HepG2 (cell line): ENCODE data around the gene HEPACAM. TPM values are rescaled to one million over a fixed set of nuclear protein-coding genes. Genes with fewer than 3 reads are reported as not detected.

Experiments used
- ATAC-seq: fragments of 200-7000 bp; cut with Tn5 transposase; 3 replicates; pipeline ENCODE4 v1.9.1; 2020; ENCODE audit warnings: mild to moderate bottlenecking, moderate library complexity
- BruUV-seq: library from RNA; stranded (reverse); fragments of 400-500 nt; replicated peaks from 2 replicates; lab custom pipeline; 2021; lab: Mats Ljungman, UMichigan
- CTCF ChIA-PET: fragments of 300-600 bp; formaldehyde crosslinking; extraction: SDS; loops from one replicate; lab custom pipeline; 2021; ENCODE audit warnings: low total read pairs, inconsistent platforms, low intra/inter-chr PET ratio; lab: Yijun Ruan, JAX
- POLR2A ChIA-PET: fragments of 350-600 bp; sonication (Branson Sonifier 250); formaldehyde crosslinking; loops from one replicate; lab custom pipeline; 2020; ENCODE audit warnings: antibody characterized with exemption, inconsistent platforms; lab: Yijun Ruan, JAX
- DNase-seq: peaks from one replicate; pipeline ENCODE4 v3.0.0-alpha.2; 2015; ENCODE audit warnings: low spot score
- FAIRE-seq: peaks from 3 replicates; lab custom pipeline; 2011; peaks lifted over from hg19 to GRCh38; lab: Jason Lieb, UNC
- H2AFZ ChIP-seq: one replicate; pipeline ENCODE4 v1.6.1; 2011; ENCODE audit warnings: low read length, inconsistent platforms
- H3K27ac ChIP-seq: fragments of 300-600 bp; 3 replicates; pipeline ENCODE4 v1.8.0; 2011; ENCODE audit warnings: mixed run types, mild to moderate bottlenecking, mixed read lengths, low read length, inconsistent platforms; ENCODE audit not compliant: insufficient read depth; ENCODE audit errors: extremely low read length
- H3K27me3 ChIP-seq, 2 experiments: fragments of 200-600 bp in 1 of 2; 2 replicates in 1 of 2; 3 replicates in 1 of 2; pipeline versions ENCODE4 v1.6.0 to v1.8.0; 2011; ENCODE audit warnings: low read length in 2 of 2, mild to moderate bottlenecking in 2 of 2, moderate library complexity in 2 of 2, inconsistent platforms in 1 of 2; ENCODE audit not compliant: insufficient read depth in 2 of 2, control insufficient read depth in 1 of 2
- H3K36me3 ChIP-seq, 2 experiments: fragments of 200-600 bp in 1 of 2; replicated peaks in 1 of 2; 2 replicates in 1 of 2; 3 replicates in 1 of 2; pipeline versions ENCODE4 v1.5.1 to v1.8.0; 2011; ENCODE audit warnings: low read length in 2 of 2, inconsistent platforms in 1 of 2; ENCODE audit not compliant: insufficient read depth in 2 of 2, control insufficient read depth in 1 of 2
- H3K4me1 ChIP-seq: 2 replicates; pipeline ENCODE4 v1.5.1; 2012; ENCODE audit warnings: low read length, inconsistent platforms; ENCODE audit not compliant: insufficient read depth
- H3K4me2 ChIP-seq: 2 replicates; pipeline ENCODE4 v1.6.0; 2011; ENCODE audit warnings: low read depth, low read length, inconsistent platforms
- H3K4me3 ChIP-seq, 3 experiments: fragments of 200-600 bp in 1 of 3; sonication (generic), shearing (Covaris generic) in 1 of 3; replicated peaks in 1 of 3; 2 replicates each; pipeline ENCODE4 v1.5.1; 2011 to 2016; ENCODE audit warnings: low read length in 3 of 3, inconsistent platforms in 2 of 3, low read depth in 2 of 3, mild to moderate bottlenecking in 2 of 3, control low read depth in 1 of 3, mixed read lengths in 1 of 3; ENCODE audit not compliant: insufficient read depth in 1 of 3
- H3K79me2 ChIP-seq: one replicate; pipeline ENCODE4 v1.6.1; 2011; ENCODE audit warnings: low read length, inconsistent platforms; ENCODE audit not compliant: insufficient read depth
- H3K9ac ChIP-seq: 2 replicates; pipeline ENCODE4 v1.6.0; 2011; ENCODE audit warnings: mild to moderate bottlenecking, low read depth, low read length, inconsistent platforms; ENCODE audit not compliant: insufficient read depth
- H3K9me3 ChIP-seq: 2 replicates; pipeline ENCODE4 v1.5.1; 2012; ENCODE audit warnings: mild to moderate bottlenecking, low read length
- H4K20me1 ChIP-seq: 2 replicates; pipeline ENCODE4 v1.6.0; 2011; ENCODE audit warnings: inconsistent platforms, mild to moderate bottlenecking, low read length, moderate library complexity; ENCODE audit not compliant: insufficient read depth
- CBFB ChIP-seq: sonication (generic); formaldehyde crosslinking; IDR thresholded peaks from 2 replicates; pipeline ENCODE4 v1.4.0; 2020; ENCODE audit warnings: missing genetic modification reagents
- CC2D1A ChIP-seq: sonication (generic); formaldehyde crosslinking; IDR thresholded peaks from 2 replicates; pipeline ENCODE4 v1.8.1; 2023; ENCODE audit warnings: mild to moderate bottlenecking, missing genetic modification reagents
- KLF9 ChIP-seq: IDR thresholded peaks from 2 replicates; pipeline ENCODE4 v1.6.1; 2016; ENCODE audit warnings: low read depth
- POLR2AphosphoS5 ChIP-seq: IDR thresholded peaks from 2 replicates; pipeline ENCODE4 v1.6.1; 2012; ENCODE audit warnings: low read depth, low read length
- SIN3B ChIP-seq: fragments of 150-350 bp; IDR thresholded peaks from 2 replicates; pipeline ENCODE4 v1.6.1; 2014; ENCODE audit warnings: low read length
- SIX4 ChIP-seq: sonication (generic); formaldehyde crosslinking; IDR thresholded peaks from 2 replicates; pipeline ENCODE4 v1.4.0; 2020; ENCODE audit warnings: missing genetic modification reagents
- SMAD1 ChIP-seq: sonication (generic); formaldehyde crosslinking; IDR thresholded peaks from 2 replicates; pipeline ENCODE4 v1.4.0; 2020; ENCODE audit warnings: missing genetic modification reagents, low read depth, mild to moderate bottlenecking, borderline replicate concordance
- ZNF496 ChIP-seq: sonication (generic); formaldehyde crosslinking; IDR thresholded peaks from 2 replicates; pipeline ENCODE4 v1.8.1; 2023; ENCODE audit warnings: mild to moderate bottlenecking, moderate library complexity, missing genetic modification reagents; ENCODE audit not compliant: insufficient replicate concordance
- ZNF557 ChIP-seq: sonication (generic); formaldehyde crosslinking; IDR thresholded peaks from 2 replicates; pipeline ENCODE4 v1.4.0; 2020; ENCODE audit warnings: missing genetic modification reagents
- ZNF558 ChIP-seq: sonication (generic); formaldehyde crosslinking; IDR thresholded peaks from 2 replicates; pipeline ENCODE4 v1.9.0; 2022; ENCODE audit warnings: mild to moderate bottlenecking, missing genetic modification reagents, borderline replicate concordance
- whole genome bisulfite sequencing: methylation state at CpG from one replicate; pipeline ENCODE4 v1.1.6; 2017; ENCODE audit warnings: low lambda C conversion rate; 5-methylcytosine and 5-hydroxymethylcytosine counted together
- in situ Hi-C: cut with HindIII; loops from 2 replicates; pipeline ENCODE4 v1.10.0; 2017; ENCODE audit warnings: low pct_unique_long_range_greater_than_20kb; ENCODE audit not compliant: extremely low pct_ligation_motif_present
- intact Hi-C: fragments of 100-400 bp; cut with micrococcal nuclease; formaldehyde crosslinking; loops from one replicate; pipeline ENCODE4 v1.10.0; 2022; ENCODE audit not compliant: unreplicated experiment
- polyA plus RNA-seq, 8 experiments: library from polyadenylated mRNA; depleted of rRNA in 3 of 8; stranded (reverse) in 7 of 8; unstranded in 1 of 8; fragments of >200 nt; fragmentation: Illumina TruSeq in 4 of 8; extraction: Trizol in 4 of 8; gene quantifications; 2 replicates each; pipeline versions ENCODE4 v1.2.1 to v1.2.3, GENCODE V29; 2011 to 2016; ENCODE audit warnings: low read depth in 4 of 8, missing spikeins in 1 of 8, mixed read lengths in 1 of 8; ENCODE audit not compliant: insufficient read depth in 1 of 8
- total RNA-seq, 5 experiments: library from RNA; depleted of rRNA; stranded (reverse); fragments of >200 nt; fragmentation: Illumina TruSeq; extraction: Trizol; gene quantifications; 2 replicates each; pipeline ENCODE4 v1.2.3, GENCODE V29; 2016; ENCODE audit warnings: low read depth in 1 of 5
- TF ChIP-seq, protein P1 (sequence below): sonication (generic); formaldehyde crosslinking; IDR thresholded peaks from 2 replicates; pipeline ENCODE4 v1.8.1; 2023; ENCODE audit warnings: mild to moderate bottlenecking, inconsistent platforms, moderate library complexity, missing genetic modification reagents, borderline replicate concordance
- TF ChIP-seq, protein P2 (sequence below): sonication (generic); formaldehyde crosslinking; IDR thresholded peaks from 2 replicates; pipeline ENCODE4 v1.5.0; 2020; ENCODE audit warnings: mild to moderate bottlenecking, missing genetic modification reagents
- TF ChIP-seq, protein P3 (sequence below): sonication (generic); formaldehyde crosslinking; IDR thresholded peaks from 2 replicates; pipeline ENCODE4 v1.5.0; 2020; ENCODE audit warnings: missing genetic modification reagents
- TF ChIP-seq, protein P4 (sequence below): sonication (generic); formaldehyde crosslinking; conservative IDR thresholded peaks from 2 replicates; pipeline ENCODE4 v1.8.1; 2023; ENCODE audit warnings: missing genetic modification reagents
- TF ChIP-seq, protein P5 (sequence below): sonication (generic); formaldehyde crosslinking; IDR thresholded peaks from 2 replicates; pipeline ENCODE4 v1.5.0; 2020; ENCODE audit warnings: missing genetic modification reagents
- TF ChIP-seq, protein P6 (sequence below): IDR thresholded peaks from 2 replicates; pipeline ENCODE4 v1.6.1; 2016; ENCODE audit warnings: mild to moderate bottlenecking

The HEPACAM gene
- total and polyA plus RNA-seq, 2 of the 13 experiments (the other 11 are each of a cell fraction or from before 2014, with no cell fraction given), result 66.9 to 121 TPM

DNA sequence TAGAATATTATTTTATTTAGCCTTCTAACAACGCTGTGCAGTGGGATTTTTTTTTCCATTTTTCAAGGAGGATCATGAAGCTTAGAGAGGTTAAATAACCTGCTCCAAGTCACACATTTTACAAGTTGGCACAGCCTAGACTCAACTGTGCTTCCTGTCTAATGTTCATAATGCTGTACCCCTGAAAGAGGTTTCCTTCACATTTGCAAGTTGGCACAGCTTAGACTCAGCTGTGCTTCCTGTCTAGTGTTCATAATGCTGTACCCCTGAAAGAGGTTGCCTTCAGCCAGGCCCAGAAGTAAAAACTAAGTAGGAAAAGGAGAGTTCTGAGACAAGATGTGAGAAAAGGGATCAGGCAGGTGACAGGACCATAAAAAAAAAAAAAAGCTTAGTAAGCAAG, 7.9 kb upstream of the HEPACAM start:
- Histone ChIP-seq H3K4me1 (peaks cover 86% of the 10 kb centered on the region), H3K79me2 (no peaks in the 10 kb centered on the region), H3K9ac (peak overlapping the region; percentile 58), H3K4me2 (peak overlapping the region; percentile 72), H3K27me3 (no peaks in the 10 kb centered on the region), H2AFZ (peak overlapping the region; percentile 29), H3K36me3 (no peaks in the 10 kb centered on the region), H3K9me3 (no peaks in the 10 kb centered on the region), H4K20me1 (no peaks in the 10 kb centered on the region), H3K4me3 (no peak overlapping the region), H3K27ac (peak overlapping the region; percentile 89)
- ATAC-seq (no peak), FAIRE-seq (peak; percentile 28), DNase-seq (no peak)
- intact Hi-C loops (no loop called here), in situ Hi-C loops (no loop called here)
- CTCF ChIA-PET, result no interaction called here
- 64% methylated on average over 1 of the region's 1 CpG for WGBS
- BruUV-seq, result no TSS peak
- POLR2A ChIA-PET, result interaction anchor here (1.5 to 5.3 kb wide), 2 partner anchors 8 to 10 kb away, joined by 6 to 34 read pairs; partner anchors contain the start of genes CCDC15 and HEPACAM
- no peak for TF ChIP-seq SMAD1 (CRISPR knock-in tag)
- TF ChIP-seq, protein P1, sequence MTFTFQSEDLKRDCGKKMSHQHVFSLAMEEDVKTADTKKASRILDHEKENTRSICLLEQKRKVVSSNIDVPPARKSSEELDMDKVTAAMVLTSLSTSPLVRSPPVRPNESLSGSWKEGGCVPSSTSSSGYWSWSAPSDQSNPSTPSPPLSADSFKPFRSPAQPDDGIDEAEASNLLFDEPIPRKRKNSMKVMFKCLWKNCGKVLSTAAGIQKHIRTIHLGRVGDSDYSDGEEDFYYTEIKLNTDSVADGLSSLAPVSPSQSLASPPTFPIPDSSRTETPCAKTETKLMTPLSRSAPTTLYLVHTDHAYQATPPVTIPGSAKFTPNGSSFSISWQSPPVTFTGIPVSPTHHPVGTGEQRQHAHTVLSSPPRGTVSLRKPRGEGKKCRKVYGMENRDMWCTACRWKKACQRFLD, result no peak
- TF ChIP-seq, protein P2, sequence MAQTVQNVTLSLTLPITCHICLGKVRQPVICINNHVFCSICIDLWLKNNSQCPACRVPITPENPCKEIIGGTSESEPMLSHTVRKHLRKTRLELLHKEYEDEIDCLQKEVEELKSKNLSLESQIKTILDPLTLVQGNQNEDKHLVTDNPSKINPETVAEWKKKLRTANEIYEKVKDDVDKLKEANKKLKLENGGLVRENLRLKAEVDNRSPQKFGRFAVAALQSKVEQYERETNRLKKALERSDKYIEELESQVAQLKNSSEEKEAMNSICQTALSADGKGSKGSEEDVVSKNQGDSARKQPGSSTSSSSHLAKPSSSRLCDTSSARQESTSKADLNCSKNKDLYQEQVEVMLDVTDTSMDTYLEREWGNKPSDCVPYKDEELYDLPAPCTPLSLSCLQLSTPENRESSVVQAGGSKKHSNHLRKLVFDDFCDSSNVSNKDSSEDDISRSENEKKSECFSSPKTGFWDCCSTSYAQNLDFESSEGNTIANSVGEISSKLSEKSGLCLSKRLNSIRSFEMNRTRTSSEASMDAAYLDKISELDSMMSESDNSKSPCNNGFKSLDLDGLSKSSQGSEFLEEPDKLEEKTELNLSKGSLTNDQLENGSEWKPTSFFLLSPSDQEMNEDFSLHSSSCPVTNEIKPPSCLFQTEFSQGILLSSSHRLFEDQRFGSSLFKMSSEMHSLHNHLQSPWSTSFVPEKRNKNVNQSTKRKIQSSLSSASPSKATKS, result no peak
- no peak for TF ChIP-seq ZNF557 (CRISPR knock-in tag)
- TF ChIP-seq ZNF558, result no peak
- no peak for TF ChIP-seq CBFB
- TF ChIP-seq, protein P3, sequence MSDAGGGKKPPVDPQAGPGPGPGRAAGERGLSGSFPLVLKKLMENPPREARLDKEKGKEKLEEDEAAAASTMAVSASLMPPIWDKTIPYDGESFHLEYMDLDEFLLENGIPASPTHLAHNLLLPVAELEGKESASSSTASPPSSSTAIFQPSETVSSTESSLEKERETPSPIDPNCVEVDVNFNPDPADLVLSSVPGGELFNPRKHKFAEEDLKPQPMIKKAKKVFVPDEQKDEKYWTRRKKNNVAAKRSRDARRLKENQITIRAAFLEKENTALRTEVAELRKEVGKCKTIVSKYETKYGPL (CRISPR knock-in tag), result no peak
- no peak for TF ChIP-seq SIN3B
- no peak for TF ChIP-seq CC2D1A (CRISPR knock-in tag)
- TF ChIP-seq, protein P4, sequence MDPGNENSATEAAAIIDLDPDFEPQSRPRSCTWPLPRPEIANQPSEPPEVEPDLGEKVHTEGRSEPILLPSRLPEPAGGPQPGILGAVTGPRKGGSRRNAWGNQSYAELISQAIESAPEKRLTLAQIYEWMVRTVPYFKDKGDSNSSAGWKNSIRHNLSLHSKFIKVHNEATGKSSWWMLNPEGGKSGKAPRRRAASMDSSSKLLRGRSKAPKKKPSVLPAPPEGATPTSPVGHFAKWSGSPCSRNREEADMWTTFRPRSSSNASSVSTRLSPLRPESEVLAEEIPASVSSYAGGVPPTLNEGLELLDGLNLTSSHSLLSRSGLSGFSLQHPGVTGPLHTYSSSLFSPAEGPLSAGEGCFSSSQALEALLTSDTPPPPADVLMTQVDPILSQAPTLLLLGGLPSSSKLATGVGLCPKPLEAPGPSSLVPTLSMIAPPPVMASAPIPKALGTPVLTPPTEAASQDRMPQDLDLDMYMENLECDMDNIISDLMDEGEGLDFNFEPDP (CRISPR knock-in tag), result no peak
- TF ChIP-seq, protein P5, sequence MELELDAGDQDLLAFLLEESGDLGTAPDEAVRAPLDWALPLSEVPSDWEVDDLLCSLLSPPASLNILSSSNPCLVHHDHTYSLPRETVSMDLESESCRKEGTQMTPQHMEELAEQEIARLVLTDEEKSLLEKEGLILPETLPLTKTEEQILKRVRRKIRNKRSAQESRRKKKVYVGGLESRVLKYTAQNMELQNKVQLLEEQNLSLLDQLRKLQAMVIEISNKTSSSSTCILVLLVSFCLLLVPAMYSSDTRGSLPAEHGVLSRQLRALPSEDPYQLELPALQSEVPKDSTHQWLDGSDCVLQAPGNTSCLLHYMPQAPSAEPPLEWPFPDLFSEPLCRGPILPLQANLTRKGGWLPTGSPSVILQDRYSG, result no peak
- TF ChIP-seq POLR2AphosphoS5, result no peak
- TF ChIP-seq KLF9 (CRISPR knock-in tag), result no peak
- TF ChIP-seq, protein P6, sequence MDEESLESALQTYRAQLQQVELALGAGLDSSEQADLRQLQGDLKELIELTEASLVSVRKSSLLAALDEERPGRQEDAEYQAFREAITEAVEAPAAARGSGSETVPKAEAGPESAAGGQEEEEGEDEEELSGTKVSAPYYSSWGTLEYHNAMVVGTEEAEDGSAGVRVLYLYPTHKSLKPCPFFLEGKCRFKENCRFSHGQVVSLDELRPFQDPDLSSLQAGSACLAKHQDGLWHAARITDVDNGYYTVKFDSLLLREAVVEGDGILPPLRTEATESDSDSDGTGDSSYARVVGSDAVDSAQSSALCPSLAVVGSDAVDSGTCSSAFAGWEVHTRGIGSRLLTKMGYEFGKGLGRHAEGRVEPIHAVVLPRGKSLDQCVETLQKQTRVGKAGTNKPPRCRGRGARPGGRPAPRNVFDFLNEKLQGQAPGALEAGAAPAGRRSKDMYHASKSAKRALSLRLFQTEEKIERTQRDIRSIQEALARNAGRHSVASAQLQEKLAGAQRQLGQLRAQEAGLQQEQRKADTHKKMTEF (CRISPR knock-in tag), result no peak
- no peak for TF ChIP-seq SIX4 (CRISPR knock-in tag)
- no peak for TF ChIP-seq ZNF496 (CRISPR knock-in tag)
